Neural crest cell (in vitro differentiated cells): ENCODE data around the gene RGS11. TPM values are rescaled to one million over a fixed set of nuclear protein-coding genes. Genes with fewer than 3 reads are reported as not detected.
A peak's percentile ranks its signal among the peaks of the same experiment; 100 is the strongest.

Experiments used
- DNase-seq: peaks from one replicate; pipeline ENCODE4 v3.0.0; 2021; ENCODE audit warnings: low read depth, mixed read lengths, low spot score
- H3K27ac Mint-ChIP-seq: one replicate; pipeline ENCODE4 v1.8.0; 2021; ENCODE audit warnings: mild to moderate bottlenecking, mixed read lengths; ENCODE audit not compliant: unreplicated experiment
- H3K27me3 Mint-ChIP-seq: 2 replicates; pipeline ENCODE4 v1.8.0; 2021; ENCODE audit warnings: low read depth, mild to moderate bottlenecking, mixed read lengths
- H3K36me3 Mint-ChIP-seq: 2 replicates; pipeline ENCODE4 v1.8.0; 2021; ENCODE audit warnings: low read depth, mild to moderate bottlenecking, mixed read lengths
- H3K4me1 Mint-ChIP-seq: 2 replicates; pipeline ENCODE4 v1.8.0; 2021; ENCODE audit warnings: mixed read lengths
- H3K4me3 Mint-ChIP-seq: one replicate; pipeline ENCODE4 v1.8.0; 2021; ENCODE audit warnings: mild to moderate bottlenecking, mixed read lengths
- H3K9me3 Mint-ChIP-seq: 2 replicates; pipeline ENCODE4 v1.8.0; 2021; ENCODE audit warnings: mixed read lengths
- CTCF ChIP-seq: fragments of 200-600 bp; sonication (generic); conservative IDR thresholded peaks from 2 replicates; pipeline ENCODE4 v1.5.0; 2021; ENCODE audit warnings: antibody characterized with exemption, mild to moderate bottlenecking
- total RNA-seq: library from RNA; stranded (reverse); gene quantifications from 2 replicates; pipeline ENCODE4 v1.2.1, GENCODE V29; 2021

Gene RGS11
- total RNA-seq, 1 donor from 2014 or later, result 2.8 TPM

GRCh38 chr16:305916-306626 lies 30.3 kb upstream of the RGS11 start:
- DNase-seq, result no peak
- Mint-ChIP-seq H3K9me3 (no peaks in the 10 kb centered on the region), H3K36me3 (peaks cover 5% of the 10 kb centered on the region), H3K4me1 (no peaks in the 10 kb centered on the region), H3K4me3 (no peak overlapping the region), H3K27me3 (no peaks in the 10 kb centered on the region), H3K27ac (peak overlapping the region; percentile 88)
- TF ChIP-seq CTCF, result no peak

GRCh38 chr16:303760-304505 lies 28.2 kb upstream of the RGS11 start:
- peak; percentile 16 for TF ChIP-seq CTCF
- H3K4me3 Mint-ChIP-seq, result no peak overlapping the region
- no peaks in the 10 kb centered on the region for H3K27me3 Mint-ChIP-seq
- no peak for DNase-seq
- peaks cover 5% of the 10 kb centered on the region for H3K36me3 Mint-ChIP-seq
- H3K9me3 Mint-ChIP-seq, result no peaks in the 10 kb centered on the region
- peak overlapping the region; percentile 62 for H3K27ac Mint-ChIP-seq
- H3K4me1 Mint-ChIP-seq, result no peaks in the 10 kb centered on the region

- H3K9me3 Mint-ChIP-seq, result no peaks in the 10 kb centered on the region
- no peak overlapping the region for H3K4me3 Mint-ChIP-seq
- H3K27ac Mint-ChIP-seq, result no peak overlapping the region
- no peaks in the 10 kb centered on the region for H3K27me3 Mint-ChIP-seq
- no peaks in the 10 kb centered on the region for H3K4me1 Mint-ChIP-seq
- no peak for DNase-seq
- peaks cover 5% of the 10 kb centered on the region for H3K36me3 Mint-ChIP-seq
- TF ChIP-seq CTCF, result no peak
Observed at GRCh38 chr16:301950-302349, 26.2 kb upstream of the RGS11 start.

- Mint-ChIP-seq H3K9me3 (no peaks in the 10 kb centered on the region), H3K4me3 (no peak overlapping the region), H3K4me1 (no peaks in the 10 kb centered on the region), H3K27ac (no peak overlapping the region), H3K36me3 (peaks cover 5% of the 10 kb centered on the region), H3K27me3 (no peaks in the 10 kb centered on the region)
- TF ChIP-seq CTCF, result no peak
- no peak for DNase-seq
Observed at GRCh38 chr16:301235-301634, 25.5 kb upstream of the RGS11 start.

- no peaks in the 10 kb centered on the region for H3K9me3 Mint-ChIP-seq
- H3K4me1 Mint-ChIP-seq, result no peaks in the 10 kb centered on the region
- no peak for DNase-seq
- no peak overlapping the region for H3K27ac Mint-ChIP-seq
- H3K36me3 Mint-ChIP-seq, result no peaks in the 10 kb centered on the region
- no peaks in the 10 kb centered on the region for H3K27me3 Mint-ChIP-seq
- TF ChIP-seq CTCF, result no peak
- no peak overlapping the region for H3K4me3 Mint-ChIP-seq
Observed at GRCh38 chr16:297832-298231, 22.1 kb upstream of the RGS11 start.
